HL-60 (cell line): ENCODE measurements around the gene USP21.

ENCODE experiments used
- DNase-seq, 2 experiments: peaks; one replicate each; pipeline ENCODE4 v3.0.0-alpha.2; 2010 to 2020; ENCODE audit warnings: low read depth in 1 of 2, low spot score in 1 of 2
- H3K27ac ChIP-seq: fragments of 250-450 bp; sonication (Bioruptor Pico); replicated peaks from 2 replicates; pipeline ENCODE4 v1.5.1; 2020; ENCODE audit warnings: mild to moderate bottlenecking, moderate library complexity
- H3K27me3 ChIP-seq: fragments of 250-450 bp; sonication (Bioruptor Pico); 2 replicates; pipeline ENCODE4 v1.5.1; 2021; ENCODE audit warnings: mild to moderate bottlenecking, moderate library complexity; ENCODE audit not compliant: insufficient read depth, poor library complexity, severe bottlenecking
- H3K4me3 ChIP-seq: replicated peaks from 2 replicates; pipeline ENCODE4 v1.5.1; 2011; ENCODE audit warnings: mild to moderate bottlenecking, control low read depth, low read length; ENCODE audit not compliant: insufficient read depth
- GABPA ChIP-seq: IDR thresholded peaks from 2 replicates; pipeline ENCODE4 v1.6.1; 2012; ENCODE audit warnings: low read depth
- POLR2AphosphoS5 ChIP-seq: IDR thresholded peaks from 2 replicates; pipeline ENCODE4 v1.6.1; 2012; ENCODE audit warnings: low read depth
- REST ChIP-seq: IDR thresholded peaks from 2 replicates; pipeline ENCODE4 v1.6.1; 2012; ENCODE audit warnings: low read depth; ENCODE audit not compliant: insufficient replicate concordance
- SPI1 ChIP-seq: IDR thresholded peaks from 2 replicates; pipeline ENCODE4 v1.6.1; 2012; ENCODE audit warnings: low read depth, mild to moderate bottlenecking, borderline replicate concordance
- TF ChIP-seq, protein P1 (sequence below): IDR thresholded peaks from one replicate; pipeline ENCODE4 v1.5.1; 2011; ENCODE audit warnings: low read length, control low read depth, inconsistent platforms; ENCODE audit not compliant: insufficient read depth

Gene USP21

GRCh38 chr1:161193561-161194235, 34.4 kb downstream of the USP21 start:
- TF ChIP-seq REST: no peak
- TF ChIP-seq POLR2AphosphoS5: no peak
- no peak for TF ChIP-seq GABPA
- TF ChIP-seq, protein P1, sequence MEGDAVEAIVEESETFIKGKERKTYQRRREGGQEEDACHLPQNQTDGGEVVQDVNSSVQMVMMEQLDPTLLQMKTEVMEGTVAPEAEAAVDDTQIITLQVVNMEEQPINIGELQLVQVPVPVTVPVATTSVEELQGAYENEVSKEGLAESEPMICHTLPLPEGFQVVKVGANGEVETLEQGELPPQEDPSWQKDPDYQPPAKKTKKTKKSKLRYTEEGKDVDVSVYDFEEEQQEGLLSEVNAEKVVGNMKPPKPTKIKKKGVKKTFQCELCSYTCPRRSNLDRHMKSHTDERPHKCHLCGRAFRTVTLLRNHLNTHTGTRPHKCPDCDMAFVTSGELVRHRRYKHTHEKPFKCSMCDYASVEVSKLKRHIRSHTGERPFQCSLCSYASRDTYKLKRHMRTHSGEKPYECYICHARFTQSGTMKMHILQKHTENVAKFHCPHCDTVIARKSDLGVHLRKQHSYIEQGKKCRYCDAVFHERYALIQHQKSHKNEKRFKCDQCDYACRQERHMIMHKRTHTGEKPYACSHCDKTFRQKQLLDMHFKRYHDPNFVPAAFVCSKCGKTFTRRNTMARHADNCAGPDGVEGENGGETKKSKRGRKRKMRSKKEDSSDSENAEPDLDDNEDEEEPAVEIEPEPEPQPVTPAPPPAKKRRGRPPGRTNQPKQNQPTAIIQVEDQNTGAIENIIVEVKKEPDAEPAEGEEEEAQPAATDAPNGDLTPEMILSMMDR: no peak
- TF ChIP-seq SPI1: no peak

DNA sequence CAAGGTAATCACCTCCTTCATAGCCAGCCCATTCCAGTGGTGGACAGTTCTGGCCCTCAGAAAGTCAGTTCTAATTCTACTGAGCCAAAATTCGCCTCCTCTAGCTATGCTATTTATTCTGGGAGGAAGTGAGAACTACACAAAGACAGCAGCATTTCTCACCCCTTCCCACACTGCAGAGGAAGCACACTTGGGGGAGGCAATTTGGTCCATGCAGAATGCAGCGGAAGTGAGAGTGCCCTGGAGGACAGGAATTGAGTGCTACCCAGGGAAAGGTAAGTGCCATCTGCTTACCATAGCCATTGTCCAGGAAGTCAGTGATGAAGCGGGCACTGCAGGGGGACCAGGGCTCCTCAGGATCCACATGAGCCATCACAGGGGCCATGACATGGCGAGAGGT, 35.9 kb downstream of the USP21 start:
- TF ChIP-seq GABPA: no peak
- TF ChIP-seq SPI1: peak; percentile 31; the same call in 1 of the 2 replicates
- H3K4me3 ChIP-seq: no peak overlapping the region
- no peak overlapping the region for H3K27ac ChIP-seq
- no peaks in the 10 kb centered on the region for H3K27me3 ChIP-seq
- DNase-seq: peak in 1 of 2 experiments; percentile 75

More at GRCh38 chr1:161193561-161194235, 34.4 kb downstream of the USP21 start:
- Histone ChIP-seq H3K27me3 (no peaks in the 10 kb centered on the region), H3K4me3 (no peak overlapping the region), H3K27ac (no peak overlapping the region)
- no peak for DNase-seq

- TF ChIP-seq POLR2AphosphoS5 (no peak), REST (no peak), SPI1 (no peak), GABPA (no peak)
- TF ChIP-seq, protein P1: no peak
Measured at GRCh38 chr1:161196111-161196510, 36.8 kb downstream of the USP21 start.

GRCh38 chr1:161196521-161197451, 37.5 kb downstream of the USP21 start:
- Histone ChIP-seq H3K4me3 (no peak overlapping the region), H3K27me3 (no peaks in the 10 kb centered on the region), H3K27ac (no peak overlapping the region)
- TF ChIP-seq SPI1: no peak
- TF ChIP-seq REST: no peak
- TF ChIP-seq GABPA: no peak
- TF ChIP-seq POLR2AphosphoS5: no peak
- TF ChIP-seq, protein P1: no peak
- DNase-seq: no peak

More at GRCh38 chr1:161196111-161196510, 36.8 kb downstream of the USP21 start:
- Histone ChIP-seq H3K27ac (no peak overlapping the region), H3K4me3 (no peak overlapping the region), H3K27me3 (no peaks in the 10 kb centered on the region)
- no peak for DNase-seq
